Stimulated activated CD8-positive, alpha-beta memory T cell treated with anti-CD3 and anti-CD28 coated beads, Interleukin-12 subunit alpha, Interleukin-12 subunit beta, amount 100 ng/mL, for 4 hours (primary cell): Measurements from ENCODE around the gene BTG4.

Experiments used
- DNase-seq: peaks from one replicate; pipeline ENCODE4 v3.0.0-alpha.2; 2020; ENCODE audit warnings: low read depth

Gene BTG4

GRCh38 chr11:111455291-111456085 is 56.7 kb downstream of the BTG4 start:
- no peak for DNase-seq

- peak; percentile 22 for DNase-seq
Measured at GRCh38 chr11:111454561-111455192, 57.5 kb downstream of the BTG4 start.

- no peak for DNase-seq
Measured at GRCh38 chr11:111452817-111453552, 59.2 kb downstream of the BTG4 start.

- DNase-seq, result no peak
Measured at GRCh38 chr11:111452146-111452545, 60.0 kb downstream of the BTG4 start.

GRCh38 chr11:111450480-111451320 is 61.5 kb downstream of the BTG4 start:
- no peak for DNase-seq

- DNase-seq, result no peak
Measured at GRCh38 chr11:111449696-111450479, 62.3 kb downstream of the BTG4 start.

GRCh38 chr11:111448831-111449557 is 63.2 kb downstream of the BTG4 start:
- no peak for DNase-seq

GRCh38 chr11:111448414-111448813 is 63.8 kb downstream of the BTG4 start:
- DNase-seq, result no peak

GRCh38 chr11:111447931-111448330 is 64.3 kb downstream of the BTG4 start:
- DNase-seq, result no peak

GRCh38 chr11:111447112-111447471 is 65.1 kb downstream of the BTG4 start:
- no peak for DNase-seq

- peak; percentile 38 for DNase-seq
Measured at GRCh38 chr11:111446404-111447111, 65.6 kb downstream of the BTG4 start.

- no peak for DNase-seq
Measured at GRCh38 chr11:111445586-111445985, 66.6 kb downstream of the BTG4 start.
